GM23248 (cell line): ENCODE measurements around the gene MICU1.

ENCODE experiments used
- EZH2 ChIP-seq: fragments of 200-600 bp; sonication (generic); IDR thresholded peaks from 2 replicates; pipeline ENCODE4 v1.6.1; 2018; ENCODE audit warnings: antibody characterized with exemption, mild to moderate bottlenecking; ENCODE audit not compliant: insufficient read depth, poor library complexity, severe bottlenecking
- EZH2phosphoT487 ChIP-seq: fragments of 200-600 bp; sonication (generic); IDR thresholded peaks from 2 replicates; pipeline ENCODE4 v1.6.1; 2018; ENCODE audit warnings: antibody characterized with exemption, moderate library complexity, mild to moderate bottlenecking, low read depth; ENCODE audit not compliant: insufficient read depth

- no peak for TF ChIP-seq EZH2
- no peak for TF ChIP-seq EZH2phosphoT487
These were observed 306.2 kb downstream of the MICU1 start for GRCh38 chr10:72319416-72320254.
